ENCODE measurements around the gene ADGRL3.

ADGRL3 gene

DNA sequence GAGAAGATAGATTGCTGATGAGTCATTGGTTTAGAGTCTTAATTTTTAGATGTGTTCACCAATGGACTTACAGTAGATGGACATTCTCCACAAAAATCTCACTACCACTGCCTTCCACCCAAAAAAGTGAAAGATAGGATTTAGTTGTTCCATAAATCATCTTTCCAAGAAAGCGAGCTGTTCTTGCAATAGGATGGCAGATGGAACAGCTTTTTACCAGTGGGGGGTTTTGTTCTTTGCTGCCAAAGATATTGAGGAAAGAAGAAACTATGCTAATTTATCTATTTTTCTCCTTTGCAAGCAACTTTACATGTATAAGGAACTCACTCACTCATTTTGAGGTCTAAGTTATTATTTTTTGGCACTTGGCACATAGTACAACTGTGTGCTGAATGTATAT, 109.5 kb downstream of the ADGRL3 start:
- POLR2A ChIA-PET: no interaction called here
- Histone ChIP-seq H3K36me3 (ENCODE audit: control insufficient read depth in 2 of 2, insufficient read depth in 1 of 2, low read length in 2 of 2) (no peaks in the 10 kb centered on the region), H3K27ac (ENCODE audit: extremely low read depth, low read depth, low read length) (no peak overlapping the region), H3K9me3 (ENCODE audit: control insufficient read depth, insufficient read depth, low read depth, low read length) (no peaks in the 10 kb centered on the region), H3K4me1 (ENCODE audit: control insufficient read depth, insufficient read depth, low read length) (no peaks in the 10 kb centered on the region), H3K4me3 (ENCODE audit: low read depth, low read length) (no peak overlapping the region)
- CTCF ChIA-PET: no interaction called here
- no peak for TF ChIP-seq ZNF747 (tag by site-specific recombination; IDR thresholded peaks at IDR 0.05)
- TF ChIP-seq ZBTB8A (tag by site-specific recombination; IDR thresholded peaks at IDR 0.05): no peak
- TF ChIP-seq ZNF10 (tag by site-specific recombination; IDR thresholded peaks at IDR 0.05): no peak
- TF ChIP-seq, protein P1, sequence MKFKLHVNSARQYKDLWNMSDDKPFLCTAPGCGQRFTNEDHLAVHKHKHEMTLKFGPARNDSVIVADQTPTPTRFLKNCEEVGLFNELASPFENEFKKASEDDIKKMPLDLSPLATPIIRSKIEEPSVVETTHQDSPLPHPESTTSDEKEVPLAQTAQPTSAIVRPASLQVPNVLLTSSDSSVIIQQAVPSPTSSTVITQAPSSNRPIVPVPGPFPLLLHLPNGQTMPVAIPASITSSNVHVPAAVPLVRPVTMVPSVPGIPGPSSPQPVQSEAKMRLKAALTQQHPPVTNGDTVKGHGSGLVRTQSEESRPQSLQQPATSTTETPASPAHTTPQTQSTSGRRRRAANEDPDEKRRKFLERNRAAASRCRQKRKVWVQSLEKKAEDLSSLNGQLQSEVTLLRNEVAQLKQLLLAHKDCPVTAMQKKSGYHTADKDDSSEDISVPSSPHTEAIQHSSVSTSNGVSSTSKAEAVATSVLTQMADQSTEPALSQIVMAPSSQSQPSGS (tag by site-specific recombination; IDR thresholded peaks at IDR 0.05; ENCODE audit: low read depth): no peak
- TF ChIP-seq ZNF596 (tag by site-specific recombination; IDR thresholded peaks at IDR 0.05): no peak
- no peak for TF ChIP-seq KLF7 (tag by site-specific recombination; IDR thresholded peaks at IDR 0.05; ENCODE audit: borderline replicate concordance)
- TF ChIP-seq ZNF585B (tag by site-specific recombination; IDR thresholded peaks at IDR 0.05): no peak
- no peak for TF ChIP-seq ZNF366 (tag by site-specific recombination; conservative IDR thresholded peaks at IDR 0.05)
- no peak for TF ChIP-seq GLI2 (tag by site-specific recombination; IDR thresholded peaks at IDR 0.05; ENCODE audit: borderline replicate concordance, low read depth)
- TF ChIP-seq ZNF544 (tag by site-specific recombination; IDR thresholded peaks at IDR 0.05): no peak

DNA sequence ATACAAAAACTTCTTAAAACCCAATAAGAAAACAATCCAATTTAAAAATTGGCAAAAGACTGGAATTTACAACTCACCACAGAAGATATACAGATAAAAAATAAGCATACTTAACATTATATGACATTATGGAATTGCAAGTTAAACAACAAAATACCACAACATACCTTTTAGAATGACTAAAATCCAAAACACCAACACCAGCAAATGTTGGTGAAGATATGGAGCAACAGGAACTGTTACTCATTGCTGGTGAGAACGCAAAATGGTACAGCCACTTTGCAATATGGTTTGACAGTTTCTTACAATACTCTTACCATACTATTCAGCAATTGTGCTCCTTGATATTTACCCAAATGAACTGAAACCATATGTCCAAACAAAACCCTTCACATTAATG, 112.4 kb downstream of the ADGRL3 start:
- POLR2A ChIA-PET: no interaction called here
- CTCF ChIA-PET: interaction anchor here (0.6 kb wide), 1 partner anchor 80 kb away, joined by 3 read pairs; no protein-coding TSS in a partner anchor
- H3K27ac ChIP-seq (ENCODE audit: extremely low read depth, low read depth, low read length): no peak overlapping the region
- H3K4me1 ChIP-seq (ENCODE audit: control insufficient read depth, insufficient read depth, low read length): no peaks in the 10 kb centered on the region
- no peaks in the 10 kb centered on the region for H3K36me3 ChIP-seq (ENCODE audit: control insufficient read depth in 2 of 2, insufficient read depth in 1 of 2, low read length in 2 of 2)
- TF ChIP-seq, protein P2, sequence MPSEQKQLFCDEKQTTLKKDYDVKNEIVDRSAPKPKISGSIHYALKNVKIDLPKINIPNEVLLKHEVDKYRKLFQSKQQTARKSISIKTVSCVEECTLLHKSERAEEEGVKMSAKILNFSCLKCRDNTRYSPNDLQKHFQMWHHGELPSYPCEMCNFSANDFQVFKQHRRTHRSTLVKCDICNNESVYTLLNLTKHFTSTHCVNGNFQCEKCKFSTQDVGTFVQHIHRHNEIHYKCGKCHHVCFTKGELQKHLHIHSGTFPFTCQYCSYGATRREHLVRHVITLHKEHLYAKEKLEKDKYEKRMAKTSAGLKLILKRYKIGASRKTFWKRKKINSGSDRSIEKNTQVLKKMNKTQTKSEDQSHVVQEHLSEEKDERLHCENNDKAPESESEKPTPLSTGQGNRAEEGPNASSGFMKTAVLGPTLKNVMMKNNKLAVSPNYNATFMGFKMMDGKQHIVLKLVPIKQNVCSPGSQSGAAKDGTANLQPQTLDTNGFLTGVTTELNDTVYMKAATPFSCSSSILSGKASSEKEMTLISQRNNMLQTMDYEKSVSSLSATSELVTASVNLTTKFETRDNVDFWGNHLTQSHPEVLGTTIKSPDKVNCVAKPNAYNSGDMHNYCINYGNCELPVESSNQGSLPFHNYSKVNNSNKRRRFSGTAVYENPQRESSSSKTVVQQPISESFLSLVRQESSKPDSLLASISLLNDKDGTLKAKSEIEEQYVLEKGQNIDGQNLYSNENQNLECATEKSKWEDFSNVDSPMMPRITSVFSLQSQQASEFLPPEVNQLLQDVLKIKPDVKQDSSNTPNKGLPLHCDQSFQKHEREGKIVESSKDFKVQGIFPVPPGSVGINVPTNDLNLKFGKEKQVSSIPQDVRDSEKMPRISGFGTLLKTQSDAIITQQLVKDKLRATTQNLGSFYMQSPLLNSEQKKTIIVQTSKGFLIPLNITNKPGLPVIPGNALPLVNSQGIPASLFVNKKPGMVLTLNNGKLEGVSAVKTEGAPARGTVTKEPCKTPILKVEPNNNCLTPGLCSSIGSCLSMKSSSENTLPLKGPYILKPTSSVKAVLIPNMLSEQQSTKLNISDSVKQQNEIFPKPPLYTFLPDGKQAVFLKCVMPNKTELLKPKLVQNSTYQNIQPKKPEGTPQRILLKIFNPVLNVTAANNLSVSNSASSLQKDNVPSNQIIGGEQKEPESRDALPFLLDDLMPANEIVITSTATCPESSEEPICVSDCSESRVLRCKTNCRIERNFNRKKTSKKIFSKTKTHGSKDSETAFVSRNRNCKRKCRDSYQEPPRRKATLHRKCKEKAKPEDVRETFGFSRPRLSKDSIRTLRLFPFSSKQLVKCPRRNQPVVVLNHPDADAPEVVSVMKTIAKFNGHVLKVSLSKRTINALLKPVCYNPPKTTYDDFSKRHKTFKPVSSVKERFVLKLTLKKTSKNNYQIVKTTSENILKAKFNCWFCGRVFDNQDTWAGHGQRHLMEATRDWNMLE (tag by site-specific recombination; conservative IDR thresholded peaks at IDR 0.05; ENCODE audit: low read depth): no peak
- TF ChIP-seq ZNF521 (tag by site-specific recombination; IDR thresholded peaks at IDR 0.05) (no peak), ZBTB17 (tag by site-specific recombination; IDR thresholded peaks at IDR 0.05) (no peak), ZNF302 (tag by site-specific recombination; IDR thresholded peaks at IDR 0.05; ENCODE audit: low read depth) (no peak), ZNF791 (tag by site-specific recombination; IDR thresholded peaks at IDR 0.05) (no peak), KLF9 (tag by site-specific recombination; IDR thresholded peaks at IDR 0.05; ENCODE audit: low read depth) (no peak), ZNF132 (tag by site-specific recombination; IDR thresholded peaks at IDR 0.05; ENCODE audit: borderline replicate concordance) (no peak), WT1 (tag by site-specific recombination; IDR thresholded peaks at IDR 0.05) (no peak)
- no peak overlapping the region for H3K4me3 ChIP-seq (ENCODE audit: low read depth, low read length)
- no peaks in the 10 kb centered on the region for H3K9me3 ChIP-seq (ENCODE audit: control insufficient read depth, insufficient read depth, low read depth, low read length)

Measured in HEK293 (cell line).